Measurements from ENCODE around the gene SCFD2. TPM values are rescaled to one million over a fixed set of nuclear protein-coding genes. Genes with fewer than 3 reads are reported as not detected.
"Not testable (repeated sequence)": the region's sequence is repeated elsewhere in the genome, so short reads cannot be mapped to it uniquely, and the experiment has no call there.

Gene SCFD2
- total RNA-seq, 1 donor from 2014 or later = 7.5 TPM

GRCh38 chr4:52841682-52842456 lies 524.0 kb downstream of the SCFD2 start:
- intact Hi-C loops (cut with micrococcal nuclease) = no loop called here

GRCh38 chr4:52840531-52841370 lies 525.1 kb downstream of the SCFD2 start:
- intact Hi-C loops (cut with micrococcal nuclease) = no loop called here
- no peak for DNase-seq
- no peak for ATAC-seq

More at GRCh38 chr4:52841682-52842456, 524.0 kb downstream of the SCFD2 start:
- DNase-seq = peak; percentile 49
- ATAC-seq = peak; percentile 61

- intact Hi-C loops (cut with micrococcal nuclease) = no loop called here
- DNase-seq = no peak
- ATAC-seq = peak; percentile 72
Observed at GRCh38 chr4:52838729-52839586, 526.9 kb downstream of the SCFD2 start.

- no peak for DNase-seq
- peak; percentile 69 for ATAC-seq
- intact Hi-C loops (cut with micrococcal nuclease) = no loop called here
Observed at GRCh38 chr4:52837716-52838558, 527.9 kb downstream of the SCFD2 start.

- no peak for ATAC-seq
- DNase-seq = no peak
- intact Hi-C loops (cut with micrococcal nuclease) = no loop called here
Observed at GRCh38 chr4:52836678-52837077, 529.2 kb downstream of the SCFD2 start.

- DNase-seq (no peak), ATAC-seq (no peak)
- intact Hi-C loops (cut with micrococcal nuclease) = no loop called here
Observed at GRCh38 chr4:52836120-52836519, 529.7 kb downstream of the SCFD2 start.

GRCh38 chr4:52834641-52835456 lies 531.0 kb downstream of the SCFD2 start:
- intact Hi-C loops (cut with micrococcal nuclease); DNase-seq; ATAC-seq: not testable (repeated sequence)

- DNase-seq (no peak), ATAC-seq (peak; percentile 58)
- intact Hi-C loops (cut with micrococcal nuclease) = no loop called here
Observed at GRCh38 chr4:52833941-52834525, 531.8 kb downstream of the SCFD2 start.

GRCh38 chr4:52825460-52826090 lies 540.3 kb downstream of the SCFD2 start:
- intact Hi-C loops (cut with micrococcal nuclease) = no loop called here
- no peak for ATAC-seq
- DNase-seq = no peak

- peak; percentile 97 for ATAC-seq
- intact Hi-C loops (cut with micrococcal nuclease) = no loop called here
- DNase-seq = peak; percentile 69
Observed at GRCh38 chr4:52824603-52825459, 541.0 kb downstream of the SCFD2 start.

GRCh38 chr4:52824270-52824602 lies 541.6 kb downstream of the SCFD2 start:
- DNase-seq = no peak
- ATAC-seq = no peak
- intact Hi-C loops (cut with micrococcal nuclease) = no loop called here

- intact Hi-C loops (cut with micrococcal nuclease) = no loop called here
- DNase-seq = no peak
- ATAC-seq = no peak
Observed at GRCh38 chr4:52823702-52824092, 542.2 kb downstream of the SCFD2 start.
